MM.1S (cell line): Measurements from ENCODE around the gene NF2.

ENCODE experiments used
- EZH2 ChIP-seq: fragments of 300-600 bp; sonication (generic); optimal IDR thresholded peaks from 2 replicates; pipeline ENCODE3; 2017; ENCODE audit warnings: low read depth, mild to moderate bottlenecking, antibody characterized with exemption, low read length, mixed read lengths
- EZH2phosphoT487 ChIP-seq: fragments of 300-600 bp; sonication (generic); IDR thresholded peaks from 2 replicates; pipeline ENCODE4 v1.6.1; 2018; ENCODE audit warnings: antibody characterized with exemption, low read length
- TF ChIP-seq, protein P1 (sequence below): fragments of 300-600 bp; sonication (generic); IDR thresholded peaks from 2 replicates; pipeline ENCODE4 v1.5.1; 2016; ENCODE audit warnings: antibody characterized with exemption, low read length, mixed read lengths

- TF ChIP-seq, protein P1, sequence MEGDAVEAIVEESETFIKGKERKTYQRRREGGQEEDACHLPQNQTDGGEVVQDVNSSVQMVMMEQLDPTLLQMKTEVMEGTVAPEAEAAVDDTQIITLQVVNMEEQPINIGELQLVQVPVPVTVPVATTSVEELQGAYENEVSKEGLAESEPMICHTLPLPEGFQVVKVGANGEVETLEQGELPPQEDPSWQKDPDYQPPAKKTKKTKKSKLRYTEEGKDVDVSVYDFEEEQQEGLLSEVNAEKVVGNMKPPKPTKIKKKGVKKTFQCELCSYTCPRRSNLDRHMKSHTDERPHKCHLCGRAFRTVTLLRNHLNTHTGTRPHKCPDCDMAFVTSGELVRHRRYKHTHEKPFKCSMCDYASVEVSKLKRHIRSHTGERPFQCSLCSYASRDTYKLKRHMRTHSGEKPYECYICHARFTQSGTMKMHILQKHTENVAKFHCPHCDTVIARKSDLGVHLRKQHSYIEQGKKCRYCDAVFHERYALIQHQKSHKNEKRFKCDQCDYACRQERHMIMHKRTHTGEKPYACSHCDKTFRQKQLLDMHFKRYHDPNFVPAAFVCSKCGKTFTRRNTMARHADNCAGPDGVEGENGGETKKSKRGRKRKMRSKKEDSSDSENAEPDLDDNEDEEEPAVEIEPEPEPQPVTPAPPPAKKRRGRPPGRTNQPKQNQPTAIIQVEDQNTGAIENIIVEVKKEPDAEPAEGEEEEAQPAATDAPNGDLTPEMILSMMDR = no peak
- TF ChIP-seq EZH2 = no peak
- no peak for TF ChIP-seq EZH2phosphoT487
These were observed 131.4 kb downstream of the NF2 start for GRCh38 chr22:29734838-29735237.
